ENCODE results near the gene NUFIP2.
"Not testable (repeated sequence)": the region's sequence is repeated elsewhere in the genome, so short reads cannot be mapped to it uniquely, and the experiment has no call there.

Gene NUFIP2, protein sequence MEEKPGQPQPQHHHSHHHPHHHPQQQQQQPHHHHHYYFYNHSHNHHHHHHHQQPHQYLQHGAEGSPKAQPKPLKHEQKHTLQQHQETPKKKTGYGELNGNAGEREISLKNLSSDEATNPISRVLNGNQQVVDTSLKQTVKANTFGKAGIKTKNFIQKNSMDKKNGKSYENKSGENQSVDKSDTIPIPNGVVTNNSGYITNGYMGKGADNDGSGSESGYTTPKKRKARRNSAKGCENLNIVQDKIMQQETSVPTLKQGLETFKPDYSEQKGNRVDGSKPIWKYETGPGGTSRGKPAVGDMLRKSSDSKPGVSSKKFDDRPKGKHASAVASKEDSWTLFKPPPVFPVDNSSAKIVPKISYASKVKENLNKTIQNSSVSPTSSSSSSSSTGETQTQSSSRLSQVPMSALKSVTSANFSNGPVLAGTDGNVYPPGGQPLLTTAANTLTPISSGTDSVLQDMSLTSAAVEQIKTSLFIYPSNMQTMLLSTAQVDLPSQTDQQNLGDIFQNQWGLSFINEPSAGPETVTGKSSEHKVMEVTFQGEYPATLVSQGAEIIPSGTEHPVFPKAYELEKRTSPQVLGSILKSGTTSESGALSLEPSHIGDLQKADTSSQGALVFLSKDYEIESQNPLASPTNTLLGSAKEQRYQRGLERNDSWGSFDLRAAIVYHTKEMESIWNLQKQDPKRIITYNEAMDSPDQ

DNA sequence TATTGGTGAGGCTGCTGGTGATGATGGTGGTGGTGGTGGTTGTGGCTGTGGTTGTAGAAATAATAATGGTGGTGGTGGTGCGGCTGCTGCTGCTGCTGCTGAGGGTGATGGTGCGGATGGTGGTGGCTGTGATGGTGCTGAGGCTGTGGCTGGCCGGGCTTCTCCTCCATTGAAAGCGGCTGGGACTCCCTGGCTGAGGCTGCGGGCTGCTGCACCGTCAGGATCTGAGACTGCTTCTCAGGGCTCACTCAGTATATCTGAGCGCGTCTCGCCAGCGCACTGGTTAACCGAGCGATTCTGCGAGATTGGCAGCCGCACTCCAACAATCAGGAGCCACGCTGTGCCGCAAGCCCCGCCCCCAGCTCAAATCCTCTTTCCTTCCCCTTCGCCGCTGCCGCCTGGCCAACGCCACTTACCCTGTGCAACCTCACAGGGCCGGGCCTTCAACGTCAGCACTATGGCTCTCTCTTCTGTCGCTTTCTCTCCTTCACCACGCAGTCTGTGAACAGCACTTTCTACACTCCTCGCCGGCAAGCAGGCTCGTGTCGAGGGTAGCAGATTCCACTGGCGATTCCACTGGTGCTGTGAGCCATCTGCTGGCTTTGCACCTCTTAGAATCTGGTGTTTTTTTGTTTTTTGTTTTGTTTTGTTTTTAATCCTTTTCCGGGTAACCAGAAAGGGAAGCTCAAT lies at the start of gene NUFIP2:
TSS of gene NUFIP2 (minus strand) at position 259 of the 690 bp plus-strand sequence. CDS start at position 170, 89 bp downstream.
- H3K4me1 ChIP-seq (ENCODE audit: control insufficient read depth, insufficient read depth, low read length) = no peaks in the 10 kb centered on the region
- no peak within 1 kb of the TSS for H3K27ac ChIP-seq (ENCODE audit: low read length)
- WGBS (ENCODE audit: insufficient coverage, insufficient read length) = no CpG with 5 or more reads among the region's 31 CpGs
- no peaks in the 10 kb centered on the region for H3K9me3 ChIP-seq (ENCODE audit: control insufficient read depth, insufficient read depth, low read length)
- H3K27me3 ChIP-seq (ENCODE audit: control insufficient read depth, insufficient read depth, low read length) = no peaks in the 10 kb centered on the region
- peaks cover 2% of the 10 kb centered on the region; the same call in 1 of the 2 replicates for H3K36me3 ChIP-seq (ENCODE audit: control insufficient read depth, insufficient read depth, low read length)
- H3K4me3 ChIP-seq (ENCODE audit: low read length) = peak within 1 kb of the TSS; percentile 94
- DNase-seq (ENCODE audit: low read depth, low spot score) = peak; percentile 99

- Histone ChIP-seq H3K27me3 (ENCODE audit: control insufficient read depth, insufficient read depth, low read length) (no peaks in the 10 kb centered on the region), H3K27ac (ENCODE audit: low read length) (no peak overlapping the region), H3K9me3 (ENCODE audit: control insufficient read depth, insufficient read depth, low read length) (no peaks in the 10 kb centered on the region), H3K4me3 (ENCODE audit: low read length) (no peak overlapping the region), H3K36me3 (ENCODE audit: control insufficient read depth, insufficient read depth, low read length) (no peaks in the 10 kb centered on the region), H3K4me1 (ENCODE audit: control insufficient read depth, insufficient read depth, low read length) (no peaks in the 10 kb centered on the region)
- DNase-seq (ENCODE audit: low read depth, low spot score) = no peak
- WGBS (ENCODE audit: insufficient coverage, insufficient read length) = 100% methylated on average over 1 of the region's 11 CpGs
Observed at GRCh38 chr17:29342158-29342765, 48.3 kb upstream of the NUFIP2 start.

GRCh38 chr17:29341726-29342125 lies 47.8 kb upstream of the NUFIP2 start:
- Histone ChIP-seq H3K27ac (ENCODE audit: low read length) (no peak overlapping the region), H3K9me3 (ENCODE audit: control insufficient read depth, insufficient read depth, low read length) (no peaks in the 10 kb centered on the region), H3K4me1 (ENCODE audit: control insufficient read depth, insufficient read depth, low read length) (no peaks in the 10 kb centered on the region), H3K36me3 (ENCODE audit: control insufficient read depth, insufficient read depth, low read length) (no peaks in the 10 kb centered on the region), H3K27me3 (ENCODE audit: control insufficient read depth, insufficient read depth, low read length) (no peaks in the 10 kb centered on the region), H3K4me3 (ENCODE audit: low read length) (no peak overlapping the region)
- no peak for DNase-seq (ENCODE audit: low read depth, low spot score)
- WGBS (ENCODE audit: insufficient coverage, insufficient read length) = no CpG with 5 or more reads among the region's 2 CpGs

GRCh38 chr17:29339016-29339415 lies 45.1 kb upstream of the NUFIP2 start:
- not testable (repeated sequence) for H3K36me3 ChIP-seq (ENCODE audit: control insufficient read depth, insufficient read depth, low read length); H3K27me3 ChIP-seq (ENCODE audit: control insufficient read depth, insufficient read depth, low read length); H3K27ac ChIP-seq (ENCODE audit: low read length); H3K4me3 ChIP-seq (ENCODE audit: low read length); H3K4me1 ChIP-seq (ENCODE audit: control insufficient read depth, insufficient read depth, low read length); H3K9me3 ChIP-seq (ENCODE audit: control insufficient read depth, insufficient read depth, low read length); DNase-seq (ENCODE audit: low read depth, low spot score)
- no CpG with 5 or more reads among the region's 9 CpGs for WGBS (ENCODE audit: insufficient coverage, insufficient read length)

GRCh38 chr17:29331708-29332085 lies 37.7 kb upstream of the NUFIP2 start:
- no peak for DNase-seq (ENCODE audit: low read depth, low spot score)
- no peaks in the 10 kb centered on the region for H3K36me3 ChIP-seq (ENCODE audit: control insufficient read depth, insufficient read depth, low read length)
- no peak overlapping the region for H3K4me3 ChIP-seq (ENCODE audit: low read length)
- H3K9me3 ChIP-seq (ENCODE audit: control insufficient read depth, insufficient read depth, low read length) = no peaks in the 10 kb centered on the region
- H3K27ac ChIP-seq (ENCODE audit: low read length) = no peak overlapping the region
- no peaks in the 10 kb centered on the region for H3K4me1 ChIP-seq (ENCODE audit: control insufficient read depth, insufficient read depth, low read length)
- H3K27me3 ChIP-seq (ENCODE audit: control insufficient read depth, insufficient read depth, low read length) = no peaks in the 10 kb centered on the region
- no CpG with 5 or more reads among the region's 1 CpG for WGBS (ENCODE audit: insufficient coverage, insufficient read length)

- DNase-seq (ENCODE audit: low read depth, low spot score) = no peak
- no peak overlapping the region for H3K4me3 ChIP-seq (ENCODE audit: low read length)
- H3K27me3 ChIP-seq (ENCODE audit: control insufficient read depth, insufficient read depth, low read length) = no peaks in the 10 kb centered on the region
- H3K27ac ChIP-seq (ENCODE audit: low read length) = no peak overlapping the region
- no peaks in the 10 kb centered on the region for H3K36me3 ChIP-seq (ENCODE audit: control insufficient read depth, insufficient read depth, low read length)
- H3K4me1 ChIP-seq (ENCODE audit: control insufficient read depth, insufficient read depth, low read length) = no peaks in the 10 kb centered on the region
- WGBS (ENCODE audit: insufficient coverage, insufficient read length) = no CpG with 5 or more reads among the region's 3 CpGs
- H3K9me3 ChIP-seq (ENCODE audit: control insufficient read depth, insufficient read depth, low read length) = no peaks in the 10 kb centered on the region
Observed at GRCh38 chr17:29331075-29331707, 37.2 kb upstream of the NUFIP2 start.

DNA sequence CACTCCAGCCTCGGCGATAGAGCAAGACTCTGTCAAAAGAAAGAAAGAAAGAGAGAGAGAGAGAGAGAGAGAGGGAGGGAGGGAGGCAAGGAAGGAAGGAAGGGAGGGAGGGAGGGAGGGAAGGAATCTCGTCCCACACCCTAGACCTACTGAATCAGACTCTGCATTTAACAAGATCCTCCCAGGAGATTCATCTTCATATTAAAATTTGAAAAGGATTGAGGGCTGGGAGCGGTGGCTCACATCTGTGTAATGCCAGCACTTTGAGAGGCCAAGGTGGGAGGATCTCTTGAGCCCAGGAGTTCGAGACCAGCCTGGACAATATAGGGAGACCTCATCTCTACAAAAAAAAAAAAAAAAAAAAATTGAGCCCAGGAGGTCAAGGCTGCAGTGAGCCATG lies 33.5 kb upstream of the NUFIP2 start:
- Histone ChIP-seq H3K4me1 (ENCODE audit: control insufficient read depth, insufficient read depth, low read length) (no peaks in the 10 kb centered on the region), H3K4me3 (ENCODE audit: low read length) (no peak overlapping the region), H3K27me3 (ENCODE audit: control insufficient read depth, insufficient read depth, low read length) (no peaks in the 10 kb centered on the region), H3K9me3 (ENCODE audit: control insufficient read depth, insufficient read depth, low read length) (no peaks in the 10 kb centered on the region), H3K27ac (ENCODE audit: low read length) (no peak overlapping the region), H3K36me3 (ENCODE audit: control insufficient read depth, insufficient read depth, low read length) (no peaks in the 10 kb centered on the region)
- WGBS (ENCODE audit: insufficient coverage, insufficient read length) = no CpG with 5 or more reads among the region's 5 CpGs
- DNase-seq (ENCODE audit: low read depth, low spot score) = no peak

GRCh38 chr17:29326023-29326813 lies 32.3 kb upstream of the NUFIP2 start:
- DNase-seq (ENCODE audit: low read depth, low spot score) = no peak
- H3K9me3 ChIP-seq (ENCODE audit: control insufficient read depth, insufficient read depth, low read length) = no peaks in the 10 kb centered on the region
- no CpG with 5 or more reads among the region's 6 CpGs for WGBS (ENCODE audit: insufficient coverage, insufficient read length)

DNA sequence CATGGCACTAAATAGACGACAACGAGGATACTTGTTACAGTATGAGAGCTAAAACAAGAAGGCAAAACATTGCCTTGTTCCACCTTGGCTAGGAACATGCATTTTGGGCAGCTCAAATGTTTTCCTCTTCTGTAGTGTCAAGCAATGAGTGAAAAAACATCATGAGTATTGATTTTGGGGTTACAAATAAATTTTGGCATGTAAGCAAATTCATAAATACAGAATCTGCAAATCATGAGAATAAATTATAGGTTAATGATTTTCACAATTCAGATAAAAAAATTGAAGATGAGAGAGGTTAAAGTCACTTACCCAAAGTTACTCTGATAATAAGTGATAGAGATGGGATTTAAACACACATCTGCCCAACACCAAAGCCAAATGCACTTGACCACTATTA lies 28.4 kb upstream of the NUFIP2 start:
- no peaks in the 10 kb centered on the region for H3K36me3 ChIP-seq (ENCODE audit: control insufficient read depth, insufficient read depth, low read length)
- DNase-seq (ENCODE audit: low read depth, low spot score) = no peak
- H3K4me1 ChIP-seq (ENCODE audit: control insufficient read depth, insufficient read depth, low read length) = no peaks in the 10 kb centered on the region
- no peak overlapping the region for H3K4me3 ChIP-seq (ENCODE audit: low read length)
- no CpG with 5 or more reads among the region's 2 CpGs for WGBS (ENCODE audit: insufficient coverage, insufficient read length)
- no peaks in the 10 kb centered on the region for H3K9me3 ChIP-seq (ENCODE audit: control insufficient read depth, insufficient read depth, low read length)
- H3K27me3 ChIP-seq (ENCODE audit: control insufficient read depth, insufficient read depth, low read length) = no peaks in the 10 kb centered on the region
- no peak overlapping the region for H3K27ac ChIP-seq (ENCODE audit: low read length)

More at GRCh38 chr17:29326023-29326813, 32.3 kb upstream of the NUFIP2 start:
- Histone ChIP-seq H3K4me3 (ENCODE audit: low read length) (no peak overlapping the region), H3K27me3 (ENCODE audit: control insufficient read depth, insufficient read depth, low read length) (no peaks in the 10 kb centered on the region), H3K27ac (ENCODE audit: low read length) (no peak overlapping the region), H3K4me1 (ENCODE audit: control insufficient read depth, insufficient read depth, low read length) (no peaks in the 10 kb centered on the region), H3K36me3 (ENCODE audit: control insufficient read depth, insufficient read depth, low read length) (no peaks in the 10 kb centered on the region)

Measured in iPS DF 6.9 (cell line).